ENCODE data around the gene RFX2.

GRCh38 chr19:6057651-6058517 is 52.4 kb downstream of the RFX2 start:
- no peak for TF ChIP-seq CTCF (IDR thresholded peaks at IDR 0.05)
- no peak for TF ChIP-seq POLR2A (IDR thresholded peaks at IDR 0.05)
